AG10803 (cell line): Measurements from ENCODE around the gene LMO7.

Experiments
- DNase-seq: peaks from one replicate; pipeline ENCODE4 v3.0.0; 2010; ENCODE audit warnings: low read depth
- H3K4me3 ChIP-seq: 2 replicates; pipeline ENCODE4 v1.5.1; 2011; ENCODE audit warnings: mild to moderate bottlenecking, low read length, control low read depth
- CTCF ChIP-seq: conservative IDR thresholded peaks from 2 replicates; pipeline ENCODE4 v1.5.1; 2011; ENCODE audit warnings: mild to moderate bottlenecking, low read length, control low read depth, inconsistent platforms

The LMO7 gene

GRCh38 chr13:75802161-75802560, 166.0 kb downstream of the LMO7 start:
- no peak for DNase-seq
- TF ChIP-seq CTCF: no peak
- H3K4me3 ChIP-seq: no peak overlapping the region

- no peak for TF ChIP-seq CTCF
- no peak overlapping the region for H3K4me3 ChIP-seq
- no peak for DNase-seq
These were observed 167.1 kb downstream of the LMO7 start for GRCh38 chr13:75803164-75803611.

- no peak for TF ChIP-seq CTCF
- H3K4me3 ChIP-seq: no peak overlapping the region
- no peak for DNase-seq
These were observed 167.9 kb downstream of the LMO7 start for GRCh38 chr13:75804054-75804453.

GRCh38 chr13:75804605-75805004, 168.5 kb downstream of the LMO7 start:
- TF ChIP-seq CTCF: no peak
- no peak overlapping the region for H3K4me3 ChIP-seq
- no peak for DNase-seq

GRCh38 chr13:75806117-75806516, 170.0 kb downstream of the LMO7 start:
- no peak for TF ChIP-seq CTCF
- no peak for DNase-seq
- H3K4me3 ChIP-seq: no peak overlapping the region

GRCh38 chr13:75811361-75811760, 175.2 kb downstream of the LMO7 start:
- TF ChIP-seq CTCF: no peak
- H3K4me3 ChIP-seq: no peak overlapping the region
- DNase-seq: no peak

GRCh38 chr13:75811841-75812240, 175.7 kb downstream of the LMO7 start:
- H3K4me3 ChIP-seq: no peak overlapping the region
- no peak for TF ChIP-seq CTCF
- no peak for DNase-seq
